UCSD-AML1 (cell line): ENCODE data around the gene AGO4.

Experiments used
- DNase-seq: peaks from one replicate; lab custom pipeline; 2025; ENCODE audit not compliant: unreplicated experiment; lab: John Stamatoyannopoulos, UW

Gene AGO4

GRCh38 chr1:35894183-35894582, 86.4 kb downstream of the AGO4 start:
- DNase-seq = peak; percentile 53

GRCh38 chr1:35894656-35895055, 86.8 kb downstream of the AGO4 start:
- no peak for DNase-seq

- DNase-seq = no peak
These were observed 92.1 kb downstream of the AGO4 start for GRCh38 chr1:35899941-35900340.

GRCh38 chr1:35901235-35901634, 93.4 kb downstream of the AGO4 start:
- DNase-seq = no peak

DNA sequence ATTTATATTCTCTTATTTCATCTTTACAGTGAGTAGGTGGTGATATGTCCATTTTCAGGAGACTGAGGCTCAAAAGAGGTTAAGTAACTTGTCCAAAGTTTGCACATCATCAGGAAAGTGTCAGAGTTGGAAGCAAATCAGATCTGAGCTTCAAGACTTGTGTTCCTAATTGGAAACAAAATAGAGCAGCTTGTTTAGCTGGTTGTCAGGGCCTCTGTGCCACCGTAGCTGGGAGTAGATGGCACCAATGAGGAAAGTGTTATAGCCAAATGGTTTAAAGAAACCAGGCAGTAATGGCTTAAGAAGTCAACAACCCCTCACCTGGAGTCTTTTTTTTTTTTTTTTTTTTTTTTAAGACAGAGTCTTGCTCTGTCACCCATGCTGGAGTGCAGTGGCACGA, 94.9 kb downstream of the AGO4 start:
- DNase-seq = no peak
